HTERT RPE-1 (cell line): ENCODE results near the gene H1-8.
"Not testable (repeated sequence)": the region's sequence is repeated elsewhere in the genome, so short reads cannot be mapped to it uniquely, and the experiment has no call there.

Experiments
- in situ Hi-C: fragments of 300-500 bp; cut with MboI; formaldehyde crosslinking; loops from 4 replicates; pipeline ENCODE4 v1.14.3; 2020; ENCODE audit warnings: low sequenced_read_pairs

H1-8 gene

GRCh38 chr3:129531699-129532098, 11.3 kb upstream of the H1-8 start:
- in situ Hi-C loops = no loop called here

- in situ Hi-C loops = no loop called here
Observed at GRCh38 chr3:129532261-129532660, 10.7 kb upstream of the H1-8 start.

- in situ Hi-C loops = no loop called here
Observed at GRCh38 chr3:129533406-129533805, 9.6 kb upstream of the H1-8 start.

GRCh38 chr3:129534428-129535027, 8.4 kb upstream of the H1-8 start:
- in situ Hi-C loops = no loop called here

GRCh38 chr3:129535075-129535474, 7.9 kb upstream of the H1-8 start:
- in situ Hi-C loops = no loop called here

- in situ Hi-C loops = no loop called here
Observed at GRCh38 chr3:129536374-129536667, 6.7 kb upstream of the H1-8 start.

GRCh38 chr3:129536804-129537203, 6.2 kb upstream of the H1-8 start:
- in situ Hi-C loops = no loop called here

GRCh38 chr3:129539206-129539605, 3.8 kb upstream of the H1-8 start:
- in situ Hi-C loops = no loop called here

- in situ Hi-C loops = no loop called here
Observed at GRCh38 chr3:129540776-129541516, 2.0 kb upstream of the H1-8 start.

- in situ Hi-C loops = no loop called here
Observed at GRCh38 chr3:129542747-129543146, 228 bp upstream of the H1-8 start.

- in situ Hi-C loops = no loop called here
Observed at GRCh38 chr3:129543999-129544398, 1.0 kb downstream of the H1-8 start.

- in situ Hi-C loops = not testable (repeated sequence)
Observed at GRCh38 chr3:129545951-129546350, 3.0 kb downstream of the H1-8 start.

GRCh38 chr3:129547241-129547640, 4.3 kb downstream of the H1-8 start:
- in situ Hi-C loops = no loop called here

- in situ Hi-C loops = no loop called here
Observed at GRCh38 chr3:129548104-129548965, 5.4 kb downstream of the H1-8 start.

- in situ Hi-C loops = no loop called here
Observed at GRCh38 chr3:129549006-129549800, 6.2 kb downstream of the H1-8 start.

- in situ Hi-C loops = no loop called here
Observed at GRCh38 chr3:129549805-129550204, 6.8 kb downstream of the H1-8 start.

- in situ Hi-C loops = no loop called here
Observed at GRCh38 chr3:129552287-129553050, 9.5 kb downstream of the H1-8 start.

GRCh38 chr3:129553171-129553570, 10.2 kb downstream of the H1-8 start:
- in situ Hi-C loops = no loop called here

- in situ Hi-C loops = no loop called here
Observed at GRCh38 chr3:129553719-129554118, 10.7 kb downstream of the H1-8 start.

- in situ Hi-C loops = no loop called here
Observed at GRCh38 chr3:129554356-129555152, 11.6 kb downstream of the H1-8 start.
